GM18511 (cell line): Measurements from ENCODE around the gene CORT.
"Not testable (repeated sequence)": the region's sequence is repeated elsewhere in the genome, so short reads cannot be mapped to it uniquely, and the experiment has no call there.

Source experiments
- ATAC-seq: cut with Tn5 transposase; IDR thresholded peaks from one replicate; pipeline ENCODE4 v1.9.1; 2021; ENCODE audit warnings: mild to moderate bottlenecking, moderate library complexity; ENCODE audit not compliant: unreplicated experiment

CORT gene

DNA sequence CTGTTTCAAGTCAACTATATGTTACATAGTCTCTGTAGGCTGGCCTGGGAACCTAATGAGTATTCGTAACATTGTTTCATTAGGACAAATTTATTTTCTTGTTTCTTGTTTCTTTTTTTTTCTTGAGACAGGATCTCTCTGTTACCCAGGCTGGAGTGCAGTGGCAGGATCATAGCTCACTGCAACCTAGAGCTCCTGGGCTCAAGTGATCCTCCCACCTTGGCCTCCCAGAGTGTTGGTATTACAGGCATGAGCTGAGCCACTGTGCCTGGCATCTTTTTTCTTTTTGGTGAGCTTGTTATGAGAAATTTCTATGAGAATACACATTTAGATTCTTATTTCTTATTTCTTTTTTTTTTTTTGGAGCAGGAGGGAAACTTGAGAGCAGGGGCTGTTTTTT lies 12.8 kb upstream of the CORT start:
- ATAC-seq: no peak

DNA sequence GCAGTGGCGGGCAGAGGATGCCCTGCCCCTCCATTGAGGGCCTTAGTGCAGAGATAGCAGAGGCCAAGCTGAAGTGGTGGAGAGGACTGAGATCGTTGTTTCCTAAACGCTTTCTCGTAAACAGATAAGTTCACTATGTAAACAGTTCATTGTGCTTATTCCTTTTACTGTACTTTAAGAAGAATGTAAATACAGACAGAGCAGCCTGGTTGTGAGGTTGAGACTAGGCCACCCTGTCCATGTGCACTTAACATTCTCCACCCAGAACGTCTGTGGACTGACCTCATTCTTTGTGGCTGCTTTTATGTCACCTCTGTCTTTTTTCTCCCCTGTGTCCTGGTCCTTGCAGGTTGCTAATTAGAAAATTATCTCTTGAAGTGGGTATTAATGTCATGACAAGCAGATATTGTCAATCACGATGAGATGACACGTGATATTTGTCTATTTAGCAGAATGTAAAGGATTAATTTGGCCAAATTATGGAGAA lies 11.1 kb upstream of the CORT start:
- ATAC-seq: no peak

DNA sequence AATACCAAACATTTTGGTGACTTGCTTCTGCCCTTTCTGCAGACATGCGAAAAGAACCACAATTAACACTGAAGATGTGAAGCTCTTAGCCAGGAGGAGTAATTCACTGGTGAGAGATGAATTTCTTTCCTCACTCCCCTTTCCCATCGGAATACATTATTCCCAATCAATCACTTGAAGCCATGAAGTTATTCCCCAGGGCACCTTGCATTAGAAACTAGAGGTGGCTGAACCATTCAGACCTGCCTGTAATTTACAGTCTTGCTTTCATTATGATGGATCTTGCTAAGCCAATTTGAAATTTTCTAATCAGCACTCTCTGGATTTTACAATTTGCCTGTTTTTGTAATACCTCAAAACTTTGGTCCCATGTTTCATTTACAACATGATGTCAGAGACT lies 9.5 kb upstream of the CORT start:
- ATAC-seq: no peak

DNA sequence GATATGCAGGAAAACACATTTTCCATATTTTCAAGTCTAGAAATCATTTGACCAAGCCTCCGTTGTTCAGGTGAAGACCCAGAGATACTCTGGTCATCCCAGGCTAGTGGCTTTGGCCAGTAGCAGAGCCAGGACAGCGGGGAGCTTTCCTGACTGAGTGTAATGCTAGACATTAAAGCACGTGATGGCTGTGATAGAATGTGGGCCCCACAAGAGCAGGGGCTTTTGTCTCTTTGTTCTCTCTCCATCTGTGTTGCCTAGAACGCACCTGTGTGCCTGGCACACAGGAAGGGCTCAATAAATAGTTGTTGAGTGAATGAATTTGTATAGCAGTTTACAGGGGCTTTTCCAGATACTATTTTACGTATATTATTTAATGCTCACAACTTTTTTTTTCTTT lies 9.0 kb upstream of the CORT start:
- ATAC-seq: no peak

DNA sequence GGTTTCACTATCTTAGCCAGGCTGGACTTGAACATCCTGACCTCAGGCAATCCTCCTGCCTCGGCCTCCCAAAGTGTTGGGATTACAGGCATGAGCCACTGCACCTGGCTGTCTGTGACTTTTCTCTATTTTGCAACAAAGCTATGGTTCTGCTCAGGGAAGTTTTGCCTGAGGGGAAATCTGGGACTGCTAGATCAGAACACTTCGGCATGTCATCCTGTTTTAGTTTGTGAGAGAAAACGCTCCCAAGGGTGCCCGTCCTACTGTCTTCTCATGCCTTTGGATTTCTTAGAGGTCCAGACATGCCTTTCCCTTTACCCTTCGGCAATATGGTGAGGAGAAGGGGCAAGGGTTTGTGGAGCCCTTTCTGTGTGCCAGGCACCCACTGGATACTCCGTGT lies 5.6 kb upstream of the CORT start:
- no peak for ATAC-seq

DNA sequence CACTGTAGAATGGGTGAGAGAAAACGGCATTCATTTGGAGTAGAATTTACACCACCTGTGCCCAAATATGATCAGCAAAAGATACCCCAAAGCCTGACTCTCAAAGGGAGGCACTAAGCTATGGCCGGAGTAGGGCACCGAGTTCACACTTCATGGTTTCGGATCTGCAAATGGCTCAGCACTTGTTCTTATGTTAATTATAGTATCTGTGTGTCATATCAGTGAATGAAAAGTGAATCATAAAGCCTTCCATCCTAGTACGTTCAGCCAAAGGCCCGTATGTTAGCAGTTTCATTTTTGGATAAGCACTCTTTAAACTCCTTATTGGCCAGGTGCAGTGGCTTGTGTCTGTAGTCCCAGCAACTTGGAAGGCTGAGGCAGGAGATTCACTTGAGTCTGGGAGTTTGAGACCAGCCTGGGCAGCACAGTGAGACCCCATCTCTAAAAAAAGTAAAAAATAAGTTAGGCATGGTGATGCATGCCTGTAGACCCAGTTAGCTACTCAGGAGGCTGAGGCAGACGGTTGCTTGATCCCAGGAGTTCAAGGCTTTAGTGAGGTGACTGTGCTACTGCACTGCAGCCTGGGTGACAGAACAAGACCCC lies 4.9 kb upstream of the CORT start:
- no peak for ATAC-seq

DNA sequence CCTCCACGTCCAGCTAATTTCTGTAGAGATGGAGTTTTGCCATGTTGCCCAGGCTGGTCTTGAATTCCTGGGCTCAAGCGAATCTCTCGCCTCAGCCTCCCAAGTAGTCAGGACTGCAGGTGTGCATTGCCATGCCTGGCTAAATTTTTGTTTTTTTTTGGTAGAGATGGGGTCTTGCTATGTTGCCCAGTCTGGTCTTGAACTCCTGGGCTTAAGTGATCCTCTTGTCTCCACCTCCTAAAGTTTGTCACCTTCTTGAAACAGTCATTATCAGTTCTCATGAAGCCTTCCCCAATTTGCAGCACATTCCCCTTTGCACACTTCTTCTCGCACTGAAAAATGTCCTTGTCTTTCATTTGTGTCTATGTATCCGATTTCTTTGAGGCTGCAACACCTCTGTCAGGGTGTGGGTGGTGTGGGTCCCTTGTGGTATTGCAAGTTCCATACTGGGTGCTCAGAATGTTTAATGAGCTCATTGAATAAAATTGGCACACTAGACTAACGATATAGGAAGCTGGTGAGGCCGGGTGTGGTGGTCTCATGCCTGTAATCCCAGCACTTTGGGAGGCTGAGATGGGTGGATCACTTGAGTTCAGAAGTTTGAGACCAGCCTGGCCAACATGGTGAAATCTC lies 2.9 kb upstream of the CORT start:
- ATAC-seq: no peak

DNA sequence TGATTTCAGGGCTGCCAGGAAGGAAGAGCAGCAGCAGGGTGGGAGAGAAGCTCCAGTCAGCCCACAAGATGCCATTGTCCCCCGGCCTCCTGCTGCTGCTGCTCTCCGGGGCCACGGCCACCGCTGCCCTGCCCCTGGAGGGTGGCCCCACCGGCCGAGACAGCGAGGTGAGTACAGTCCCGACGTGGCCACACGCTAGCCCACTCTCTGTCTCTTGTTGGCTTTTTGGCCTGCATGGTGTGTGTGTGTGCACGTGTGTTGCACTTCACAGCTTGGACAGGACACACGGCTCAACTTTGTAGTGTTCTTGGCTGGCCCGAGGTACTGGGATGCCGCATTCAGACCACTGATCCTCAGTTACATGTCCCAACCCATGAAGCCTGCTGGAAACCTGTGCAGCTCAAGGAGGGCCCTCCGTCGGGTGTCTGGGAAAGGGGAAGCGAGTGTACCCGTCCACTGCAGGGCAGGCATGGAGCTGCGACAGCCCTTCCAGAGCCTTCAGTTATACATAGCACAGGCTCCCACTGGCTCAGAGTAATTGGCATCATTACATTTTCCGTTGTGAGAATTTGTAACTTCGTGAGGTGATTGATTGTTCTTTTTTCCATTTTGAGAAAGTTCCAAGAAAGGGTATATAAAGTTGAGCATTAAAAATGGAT lies 454 bp downstream of the CORT start:
- ATAC-seq: no peak

DNA sequence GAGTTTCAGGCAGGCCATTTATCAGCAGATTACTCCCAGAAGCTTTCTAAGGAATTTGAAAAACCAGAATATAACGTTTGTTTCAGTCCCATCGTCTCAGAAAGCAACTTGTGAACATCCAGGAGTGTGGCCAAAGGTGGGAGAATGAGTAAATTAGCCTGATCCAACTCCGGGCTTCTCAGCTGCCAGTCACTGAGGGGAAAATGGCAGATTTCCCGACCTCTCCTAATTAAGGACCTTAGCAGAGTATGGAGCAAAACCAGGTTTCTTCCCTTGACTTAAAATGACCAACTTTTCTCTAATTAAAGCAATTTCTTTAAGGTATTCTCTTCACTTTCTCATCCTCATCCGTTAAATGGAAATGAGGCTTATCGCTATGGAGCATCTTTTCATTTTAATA lies 1.0 kb downstream of the CORT start:
- ATAC-seq: no peak

DNA sequence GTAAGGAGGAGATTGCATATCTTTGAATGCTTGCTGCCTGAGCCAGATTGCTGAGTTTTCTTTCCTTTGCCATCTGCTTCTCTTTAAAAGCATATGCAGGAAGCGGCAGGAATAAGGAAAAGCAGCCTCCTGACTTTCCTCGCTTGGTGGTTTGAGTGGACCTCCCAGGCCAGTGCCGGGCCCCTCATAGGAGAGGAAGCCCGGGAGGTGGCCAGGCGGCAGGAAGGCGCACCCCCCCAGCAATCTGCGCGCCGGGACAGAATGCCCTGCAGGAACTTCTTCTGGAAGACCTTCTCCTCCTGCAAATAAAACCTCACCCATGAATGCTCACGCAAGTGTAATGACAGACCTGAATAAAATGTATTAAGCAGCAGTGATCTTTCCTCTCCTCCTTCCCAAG lies 1.5 kb downstream of the CORT start:
- ATAC-seq: no peak

DNA sequence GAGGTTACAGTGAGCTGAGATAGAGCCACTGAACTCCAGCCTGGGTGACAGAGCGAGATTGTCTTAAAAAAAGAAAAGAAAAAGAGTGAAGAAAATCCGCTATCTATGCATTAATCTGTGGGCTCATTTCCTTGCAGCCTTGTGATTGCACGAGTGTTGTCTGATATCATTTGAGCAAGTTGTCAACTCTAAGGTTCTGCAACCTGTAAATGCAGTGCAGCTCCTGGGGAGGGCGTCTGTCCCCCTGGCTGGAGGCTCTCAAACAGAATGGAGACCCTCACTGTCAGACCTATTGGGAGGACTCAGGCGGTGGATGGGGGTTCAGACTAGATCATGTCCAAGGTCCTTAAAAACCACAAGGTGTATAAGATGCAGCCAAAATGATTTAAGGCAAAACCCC lies 6.2 kb downstream of the CORT start:
- no peak for ATAC-seq

DNA sequence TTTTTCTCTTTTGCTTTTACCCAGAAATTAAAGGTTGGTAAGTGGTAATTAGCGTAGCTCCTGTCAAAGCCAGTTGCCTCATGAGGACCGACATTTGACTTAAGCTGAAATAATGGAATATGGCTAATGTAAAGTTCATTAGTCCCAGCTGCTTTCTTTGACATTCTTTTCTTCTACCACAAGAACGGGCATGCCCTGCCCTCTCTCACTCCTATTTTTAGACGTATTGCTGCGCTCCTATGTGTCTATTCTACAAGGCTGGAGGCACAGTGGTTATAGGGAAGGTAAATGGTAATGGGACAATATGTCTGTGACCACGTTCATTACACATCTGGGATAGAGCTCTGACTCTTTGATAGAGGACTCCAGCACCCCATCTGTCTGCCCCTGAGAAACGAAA lies 6.8 kb downstream of the CORT start:
- ATAC-seq: no peak

DNA sequence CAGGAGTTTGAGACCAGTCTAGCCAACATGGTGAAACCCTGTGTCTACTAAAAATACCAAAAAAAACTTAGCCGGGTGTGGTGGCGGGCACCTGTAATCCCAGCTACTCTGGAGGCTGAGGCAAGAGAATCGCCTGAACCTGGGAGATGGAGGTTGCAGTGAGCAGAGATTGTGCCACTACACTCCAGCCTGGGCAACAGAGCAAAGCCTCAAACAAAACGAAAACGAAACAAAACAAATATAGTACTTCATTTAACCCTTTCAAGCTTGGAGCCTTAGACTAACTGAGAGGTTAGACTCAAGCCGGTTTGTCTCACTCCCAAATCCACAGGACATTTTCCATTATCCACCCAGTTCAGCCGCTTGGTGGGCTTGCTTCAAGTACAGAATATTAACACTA lies 7.6 kb downstream of the CORT start:
- not testable (repeated sequence) for ATAC-seq

DNA sequence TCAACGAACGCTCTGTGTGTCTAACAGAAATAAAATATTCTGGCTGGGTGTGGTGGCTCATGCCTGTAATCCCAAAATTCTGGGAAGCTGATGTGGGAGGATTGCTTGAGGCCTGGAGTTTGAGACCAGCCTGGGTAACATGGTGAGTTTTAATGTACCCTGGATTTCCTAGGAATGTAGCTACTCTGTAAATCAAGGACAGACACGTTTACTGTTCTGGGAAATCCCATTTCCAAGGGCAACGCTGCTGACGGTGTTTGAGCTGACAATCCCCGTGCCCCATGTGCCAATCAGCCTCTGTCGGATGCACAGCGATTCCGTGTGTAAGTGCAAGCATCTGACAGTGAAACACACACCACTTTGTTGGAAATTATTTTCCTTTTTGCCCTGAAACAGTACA lies 8.0 kb downstream of the CORT start:
- no peak for ATAC-seq

DNA sequence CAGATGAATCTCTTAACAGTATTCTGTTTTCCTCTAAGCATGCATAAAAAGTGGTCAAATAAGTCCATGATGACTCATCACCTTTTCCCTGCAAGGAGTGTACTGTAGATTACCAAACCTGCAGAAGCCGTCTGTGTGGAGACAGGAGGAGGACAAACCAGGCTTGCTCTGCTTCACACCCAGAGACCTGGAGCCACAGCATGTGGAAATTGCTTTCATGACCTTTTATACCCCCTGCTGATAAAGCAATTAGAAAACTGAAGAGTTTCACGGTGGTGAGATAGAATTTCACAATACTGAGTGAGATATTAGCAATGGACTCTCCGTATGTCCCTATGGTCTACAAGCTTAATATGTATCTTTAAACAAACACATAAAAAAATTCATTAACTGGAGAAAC lies 9.4 kb downstream of the CORT start:
- no peak for ATAC-seq

DNA sequence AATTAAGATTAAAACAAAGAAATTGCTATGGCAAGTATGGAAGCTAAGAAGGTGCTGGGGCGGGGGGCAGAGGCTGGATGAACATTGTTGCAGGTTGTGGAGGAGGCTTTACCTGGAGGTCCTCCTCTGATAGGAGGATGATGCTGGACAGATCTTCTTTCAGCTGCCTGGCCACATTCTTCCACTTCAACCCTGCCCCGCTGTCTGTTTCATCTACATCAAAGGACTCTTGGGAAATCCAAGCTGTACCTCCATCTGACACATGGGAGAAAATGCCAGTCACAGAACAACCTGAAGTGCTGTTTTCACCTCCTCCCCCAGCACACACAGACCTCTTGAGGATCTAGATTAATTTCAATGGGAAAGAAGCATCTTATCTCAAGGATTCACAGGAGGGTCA lies 17.2 kb downstream of the CORT start:
- no peak for ATAC-seq

DNA sequence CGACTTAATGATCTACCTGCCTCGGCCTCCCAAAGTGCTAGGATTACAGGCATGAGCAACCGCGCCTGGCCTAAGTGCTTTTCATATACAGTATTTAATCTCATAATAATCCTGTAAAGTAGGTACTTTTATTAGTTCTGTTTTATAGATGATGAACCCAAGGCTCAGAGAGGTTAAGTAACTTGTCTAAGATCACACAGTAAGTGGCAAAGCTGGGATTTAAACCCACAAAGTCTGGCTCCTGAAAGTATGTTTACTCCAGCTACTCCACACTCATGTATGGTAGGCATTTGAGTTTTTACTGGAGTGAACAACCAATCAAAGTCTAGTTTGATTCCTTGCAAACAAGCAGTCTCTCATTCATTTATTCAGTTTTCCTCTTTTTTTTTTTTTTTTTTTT lies 20.2 kb downstream of the CORT start:
- ATAC-seq: no peak

DNA sequence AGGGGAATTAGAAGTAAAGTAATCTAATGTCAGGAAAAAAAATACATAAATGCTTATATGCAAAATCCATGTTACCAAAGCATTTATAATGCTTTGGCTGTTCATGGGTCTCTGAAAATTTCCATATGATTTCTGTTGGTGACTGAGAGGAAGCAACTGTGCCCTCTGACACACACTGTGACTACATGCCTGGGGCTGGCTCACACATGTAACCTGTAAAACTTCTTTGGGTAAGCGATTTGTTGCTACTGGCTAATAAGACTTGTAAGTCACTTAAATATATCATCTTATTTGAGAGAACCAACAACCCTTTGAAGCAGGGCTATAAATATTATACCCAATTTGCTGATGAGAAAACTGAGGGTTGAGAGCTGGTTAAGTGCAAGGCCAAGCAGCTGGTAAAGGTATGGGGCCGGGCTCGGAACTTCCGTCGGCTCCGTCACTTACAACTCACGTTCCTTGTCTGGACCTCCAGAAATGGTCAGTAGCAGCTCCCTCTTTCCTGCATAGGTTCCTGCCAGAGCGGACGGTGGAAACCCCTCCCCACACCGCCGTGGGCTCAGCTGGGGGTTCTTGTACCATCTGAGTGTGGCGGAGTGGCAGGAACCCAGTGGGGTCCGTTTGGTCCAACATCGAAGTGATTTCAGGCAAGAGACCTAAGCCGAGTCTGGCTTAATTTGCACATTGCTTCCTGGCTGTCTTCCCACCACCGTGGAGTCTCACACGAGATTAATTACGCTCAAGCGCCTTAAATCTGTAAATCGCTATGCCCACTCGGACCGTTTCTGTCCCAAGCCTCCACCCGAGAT lies 21.8 kb downstream of the CORT start:
- no peak for ATAC-seq

DNA sequence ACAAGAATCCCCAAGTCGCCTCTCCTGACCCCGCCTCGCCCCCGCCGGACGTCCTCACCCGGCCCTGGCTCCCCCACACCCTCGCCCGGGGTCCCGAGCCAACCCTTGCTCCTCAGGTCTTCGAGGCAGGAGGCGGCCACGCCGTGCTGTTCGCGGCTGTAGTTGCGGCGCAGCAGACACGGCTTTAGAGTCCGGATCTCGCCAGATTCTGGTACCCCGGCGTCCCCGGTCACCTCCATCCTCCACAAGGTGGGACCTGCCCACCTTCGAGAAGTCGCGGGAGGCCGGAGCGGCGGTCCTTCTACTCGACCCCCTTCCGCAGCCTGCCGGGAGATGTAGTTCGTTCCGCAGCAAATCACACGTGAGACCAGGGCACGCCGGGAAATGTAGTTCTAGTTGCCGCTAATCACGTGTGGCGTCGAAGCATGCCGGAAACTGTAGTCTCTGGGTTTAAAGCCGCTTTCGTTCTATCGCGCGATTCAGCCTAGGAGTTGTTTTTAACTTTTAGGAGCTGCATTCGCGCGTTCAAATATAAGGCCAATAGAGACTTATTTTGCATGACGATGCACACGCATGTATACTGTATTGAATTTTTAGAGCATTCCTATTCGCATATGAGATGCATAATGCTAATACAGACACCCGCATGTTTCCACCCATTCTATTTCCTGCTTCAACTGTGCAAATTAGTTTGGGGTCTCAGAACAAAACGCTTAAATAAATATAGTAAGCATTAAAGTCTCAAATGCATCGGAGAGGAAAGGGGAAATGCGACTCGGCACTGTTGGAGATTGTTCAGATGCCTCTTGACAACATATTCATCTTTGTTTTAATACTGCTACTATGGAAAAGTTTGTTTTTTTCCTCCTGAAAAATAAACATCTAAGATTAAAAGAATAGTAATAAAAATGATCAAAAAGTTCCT lies 22.7 kb downstream of the CORT start, which contains the start of gene DFFA:
Gene DFFA, minus strand, starts transcription at position 310 of the 925 bp plus-strand sequence. Its CDS starts 71 bp downstream, at position 239.
- ATAC-seq: peak; percentile 78

DNA sequence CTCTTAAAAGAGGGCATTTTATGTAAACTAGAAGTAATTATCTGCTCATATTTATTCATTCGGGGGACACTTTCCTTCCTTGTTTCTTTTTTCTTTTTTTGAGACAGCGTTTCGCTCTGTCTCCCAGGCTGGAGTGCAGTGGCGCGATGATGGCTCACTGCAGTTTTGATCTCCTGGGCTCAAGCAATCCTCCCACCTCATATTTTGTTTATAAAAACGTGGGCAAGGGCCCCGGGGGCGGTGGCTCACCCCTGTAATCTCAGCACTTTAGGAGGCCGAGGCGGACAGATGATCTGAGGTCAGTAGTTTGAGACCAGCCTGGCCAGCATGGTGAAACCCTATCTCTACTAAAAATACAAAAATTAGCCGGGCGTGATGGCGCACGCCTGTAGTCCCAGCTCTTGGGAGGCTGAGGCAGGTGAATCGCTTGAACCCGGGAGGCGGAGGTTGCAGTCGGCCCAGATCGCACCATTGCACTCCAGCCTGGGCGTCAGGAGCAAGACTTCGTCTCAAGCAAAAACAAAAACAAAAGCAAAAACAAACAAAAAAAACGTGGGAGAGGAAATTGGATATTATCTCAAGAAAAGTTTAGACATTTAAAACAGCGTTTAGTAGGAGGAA lies 23.4 kb downstream of the CORT start:
- ATAC-seq: no peak
